K562 (cell line): ENCODE data around the gene IL1RN. TPM values are rescaled to one million over a fixed set of nuclear protein-coding genes. Genes with fewer than 3 reads are reported as not detected.

Experiments used
- ATAC-seq: fragments of 200-7000 bp; cut with Tn5 transposase; 3 replicates; pipeline ENCODE4 v1.9.1; 2020; ENCODE audit warnings: moderate library complexity
- BruUV-seq: library from RNA; stranded (reverse); fragments of 400-500 nt; replicated peaks from 2 replicates; lab custom pipeline; 2021; lab: Mats Ljungman, UMichigan
- CTCF ChIA-PET: fragments of 300-600 bp; formaldehyde crosslinking; extraction: SDS; loops from one replicate; lab custom pipeline; 2021; ENCODE audit warnings: low intra/inter-chr PET ratio; lab: Yijun Ruan, JAX
- POLR2A ChIA-PET: fragments of 300-600, 350-650 bp; sonication (Branson Sonifier 250); formaldehyde crosslinking; extraction: SDS; loops from one replicate; lab custom pipeline; 2021; ENCODE audit warnings: antibody characterized with exemption, inconsistent platforms; lab: Yijun Ruan, JAX
- DNase-seq, 4 experiments: peaks; one replicate each; pipeline versions ENCODE4 v3.0.0 to v3.0.0-alpha.2; 2011 to 2018; ENCODE audit warnings: low spot score in 3 of 4, mixed read lengths in 3 of 4; ENCODE audit errors: extremely low read depth in 1 of 4
- FAIRE-seq: peaks from 2 replicates; lab custom pipeline; 2011; peaks lifted over from hg19 to GRCh38; lab: Jason Lieb, UNC
- H2AFZ ChIP-seq: 2 replicates; pipeline ENCODE4 v1.6.0; 2011; ENCODE audit warnings: low read depth, low read length, control low read depth, inconsistent platforms
- H3K27ac ChIP-seq: fragments of 200-600 bp; 3 replicates; pipeline ENCODE4 v1.8.0; 2011; ENCODE audit warnings: low read depth, mild to moderate bottlenecking, control low read depth, inconsistent platforms, low read length, moderate library complexity, mixed read lengths; ENCODE audit errors: extremely low read depth
- H3K27me3 ChIP-seq, 2 experiments: fragments of 300-600 bp in 1 of 2; 2 replicates in 1 of 2; 3 replicates in 1 of 2; pipeline versions ENCODE4 v1.6.0 to v1.8.0; 2011; ENCODE audit warnings: inconsistent platforms in 2 of 2, low read length in 2 of 2, mild to moderate bottlenecking in 1 of 2, mixed read lengths in 1 of 2, moderate library complexity in 1 of 2; ENCODE audit not compliant: control insufficient read depth in 2 of 2, insufficient read depth in 2 of 2
- H3K36me3 ChIP-seq: fragments of 300-600 bp; 3 replicates; pipeline ENCODE4 v1.8.0; 2011; ENCODE audit warnings: mild to moderate bottlenecking, low read length, inconsistent platforms; ENCODE audit not compliant: control insufficient read depth, insufficient read depth
- H3K4me1 ChIP-seq, 2 experiments: fragments of 200-600 bp in 1 of 2; replicated peaks in 1 of 2; 2 replicates in 1 of 2; 3 replicates in 1 of 2; pipeline versions ENCODE4 v1.5.1 to v1.8.0; 2011; ENCODE audit warnings: inconsistent platforms in 2 of 2, low read length in 2 of 2, mild to moderate bottlenecking in 1 of 2, mixed read lengths in 1 of 2, moderate library complexity in 1 of 2; ENCODE audit not compliant: control insufficient read depth in 2 of 2, insufficient read depth in 2 of 2
- H3K4me2 ChIP-seq: 2 replicates; pipeline ENCODE4 v1.6.1; 2011; ENCODE audit warnings: low read length, control low read depth, inconsistent platforms, mixed read lengths; ENCODE audit not compliant: insufficient read depth
- H3K4me3 ChIP-seq: fragments of 200-600 bp; sonication (generic), shearing (Covaris generic); 2 replicates; pipeline ENCODE4 v1.5.1; 2016; ENCODE audit warnings: control low read depth, inconsistent platforms
- H3K79me2 ChIP-seq: fragments of 200-600 bp; 3 replicates; pipeline ENCODE4 v1.8.0; 2011; ENCODE audit warnings: low read length, inconsistent platforms; ENCODE audit not compliant: control insufficient read depth, insufficient read depth
- H3K9ac ChIP-seq, 2 experiments: 2 replicates each; pipeline versions ENCODE4 v1.6.0 to v1.6.1; 2011; ENCODE audit warnings: low read depth in 2 of 2, low read length in 2 of 2, control low read depth in 1 of 2, inconsistent platforms in 1 of 2, mild to moderate bottlenecking in 1 of 2, mixed read lengths in 1 of 2; ENCODE audit not compliant: insufficient read depth in 1 of 2
- H3K9me1 ChIP-seq: one replicate; pipeline ENCODE4 v1.6.0; 2011; ENCODE audit warnings: inconsistent platforms, mild to moderate bottlenecking, low read length, moderate library complexity; ENCODE audit not compliant: control insufficient read depth, insufficient read depth
- H3K9me3 ChIP-seq: replicated peaks from 2 replicates; pipeline ENCODE4 v1.5.1; 2011; ENCODE audit warnings: low read depth, low read length, inconsistent platforms; ENCODE audit not compliant: control insufficient read depth, insufficient read depth
- H4K20me1 ChIP-seq: replicated peaks from 2 replicates; pipeline ENCODE4 v1.6.1; 2011; ENCODE audit warnings: low read length, inconsistent platforms, mixed read lengths; ENCODE audit not compliant: control insufficient read depth, insufficient read depth
- DMBX1 ChIP-seq: fragments of 250-450 bp; sonication (Bioruptor Pico); IDR thresholded peaks from 2 replicates; pipeline ENCODE4 v1.8.0; 2022; ENCODE audit warnings: inconsistent platforms, mild to moderate bottlenecking, moderate library complexity, borderline replicate concordance
- MED1 ChIP-seq: sonication (generic); formaldehyde crosslinking; IDR thresholded peaks from 2 replicates; pipeline ENCODE4 v1.8.1; 2023; ENCODE audit warnings: missing genetic modification reagents, borderline replicate concordance
- RBM25 ChIP-seq: fragments of 200-400 bp; formaldehyde crosslinking; IDR thresholded peaks from 2 replicates; pipeline ENCODE4 v1.6.1; 2018; ENCODE audit warnings: low read length, low read depth, moderate library complexity; ENCODE audit not compliant: severe bottlenecking
- ZNF146 ChIP-seq: IDR thresholded peaks from one replicate; pipeline ENCODE4 v1.6.1; 2018; ENCODE audit warnings: missing compliant biosample characterization; ENCODE audit not compliant: unreplicated experiment
- WGBS: fragments of 100-300 bp; shearing (Covaris generic); methylation state at CpG from one replicate; pipeline ENCODE4 v1.1.6; 2016; ENCODE audit warnings: low coverage, mixed read lengths; ENCODE audit not compliant: insufficient coverage; ENCODE audit errors: missing lambda C conversion rate; 5-methylcytosine and 5-hydroxymethylcytosine counted together
- in situ Hi-C: fragments of 300-500 bp; cut with MboI; formaldehyde crosslinking; loops from 4 replicates; pipeline ENCODE4 v1.15.0; 2018; ENCODE audit warnings: inconsistent platforms, mixed read lengths
- intact Hi-C: fragments of 100-400 bp; cut with micrococcal nuclease; formaldehyde crosslinking; loops from 2 replicates; pipeline ENCODE4 v1.14.2; 2022
- polyA plus RNA-seq, 8 experiments: library from polyadenylated mRNA; depleted of rRNA in 4 of 8; stranded (reverse) in 5 of 8; unstranded in 3 of 8; fragments of >200 nt; fragmentation: Nextera tagmentation in 2 of 8; fragmentation: Illumina TruSeq in 1 of 8; extraction: Ambion mirVana in 2 of 8; extraction: Trizol in 1 of 8; gene quantifications; 2 replicates each; pipeline versions ENCODE4 v1.2.1 to v1.2.3, GENCODE V29; 2011 to 2014; ENCODE audit warnings: inconsistent platforms in 1 of 8, missing spikeins in 1 of 8
- total RNA-seq, 7 experiments: library from RNA; depleted of rRNA in 6 of 7; stranded (reverse); fragments of >200 nt in 6 of 7; fragmentation: Illumina TruSeq in 2 of 7; extraction: Trizol in 2 of 7; gene quantifications; 2 replicates each; pipeline versions ENCODE4 v1.2.1 to v1.2.3, GENCODE V29; 2011 to 2021; ENCODE audit warnings: low replicate concordance in 1 of 7

IL1RN gene
- total and polyA plus RNA-seq, 9 of the 15 experiments (the other 6 are each of a cell fraction or from before 2014, with no cell fraction given), result 0.13 TPM; not detected in 8

DNA sequence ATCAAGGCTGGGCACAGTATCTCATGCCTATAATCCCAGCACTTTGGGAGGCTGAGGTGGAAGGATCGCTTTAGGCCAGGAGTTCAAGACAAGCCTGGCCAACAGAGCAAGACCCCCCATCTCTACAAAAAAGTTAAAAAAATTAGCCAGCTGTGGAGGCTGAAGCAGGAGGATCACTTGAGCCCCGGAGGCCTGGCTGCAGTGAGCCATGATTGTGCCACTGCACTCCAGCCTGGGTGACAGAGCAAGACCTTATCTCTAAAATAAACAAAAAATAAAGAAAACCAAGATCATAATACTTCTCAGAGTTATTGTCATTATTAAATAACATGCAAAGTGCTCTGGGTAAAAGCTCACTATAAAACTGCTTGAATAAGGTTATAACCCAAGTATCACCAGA, 14.9 kb downstream of the IL1RN start:
- Histone ChIP-seq H3K4me2 (no peak overlapping the region), H3K4me3 (no peak overlapping the region), H3K4me1 (peaks cover 0 to 5% of the 10 kb centered on the region in 2 experiments; a peak in 2 of 5 replicates), H3K9me1 (no peaks in the 10 kb centered on the region), H3K9ac (no peak overlapping the region), H4K20me1 (no peaks in the 10 kb centered on the region), H3K27ac (no peak overlapping the region), H2AFZ (no peak overlapping the region), H3K79me2 (no peaks in the 10 kb centered on the region), H3K36me3 (no peaks in the 10 kb centered on the region), H3K9me3 (no peaks in the 10 kb centered on the region), H3K27me3 (0 out of 5 replicates have a peak, but pooled peaks cover 0 to 4% of the 10 kb centered on the region in 2 experiments)
- CTCF ChIA-PET, result no interaction called here
- ATAC-seq, result no peak
- no peak for TF ChIP-seq DMBX1 (CRISPR knock-in tag)
- no TSS peak for BruUV-seq
- in situ Hi-C loops, result no loop called here
- FAIRE-seq, result no peak
- DNase-seq, result no peak
- POLR2A ChIA-PET, result interaction anchor here (1.2 kb wide), 1 partner anchor 29 kb away, joined by 4 read pairs; no protein-coding TSS in a partner anchor
- intact Hi-C loops, result no loop called here
- 0% methylated on average over 2 of the region's 2 CpGs for WGBS

DNA sequence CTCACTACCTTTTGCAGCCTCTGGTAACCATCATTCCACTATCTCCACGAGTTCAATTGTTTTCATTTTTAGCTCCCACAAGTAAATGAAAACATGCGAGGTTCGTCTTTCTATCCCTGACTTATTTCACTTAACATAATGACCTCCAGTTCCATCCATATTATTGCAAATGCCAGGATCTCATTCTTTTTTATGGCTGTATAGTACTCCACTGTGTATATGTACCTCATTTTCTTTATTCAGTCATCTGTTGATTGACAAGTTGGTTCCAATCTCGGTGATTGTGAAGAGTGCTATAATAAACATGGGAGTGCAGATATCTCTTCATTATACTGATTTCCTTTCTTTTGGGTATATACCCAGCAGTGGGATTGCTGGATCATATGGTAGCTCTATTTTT, 16.9 kb downstream of the IL1RN start:
- no peak for DNase-seq
- no peaks in the 10 kb centered on the region for H3K79me2 ChIP-seq
- BruUV-seq, result no TSS peak
- H3K9ac ChIP-seq, result no peak overlapping the region
- H3K36me3 ChIP-seq, result no peaks in the 10 kb centered on the region
- no peak overlapping the region for H2AFZ ChIP-seq
- no peak overlapping the region for H3K4me2 ChIP-seq
- H3K4me1 ChIP-seq, result no peaks in the 10 kb centered on the region
- in situ Hi-C loops (no loop called here), intact Hi-C loops (no loop called here)
- H3K27ac ChIP-seq, result no peak overlapping the region
- POLR2A ChIA-PET, result no interaction called here
- H4K20me1 ChIP-seq, result no peaks in the 10 kb centered on the region
- FAIRE-seq, result peak; percentile 29
- H3K4me3 ChIP-seq, result no peak overlapping the region
- TF ChIP-seq MED1 (CRISPR knock-in tag), result no peak
- TF ChIP-seq RBM25, result peak; percentile 73
- TF ChIP-seq ZNF146 (CRISPR knock-in tag), result peak; percentile 94
- H3K9me1 ChIP-seq, result no peaks in the 10 kb centered on the region
- WGBS, result 2% methylated on average over 4 of the region's 4 CpGs
- no peaks in the 10 kb centered on the region for H3K9me3 ChIP-seq
- peaks cover 0 to 9% of the 10 kb centered on the region in 2 experiments; a peak in 3 of 5 replicates for H3K27me3 ChIP-seq
- no peak for ATAC-seq
- CTCF ChIA-PET, result no interaction called here
